GM23338 (cell line): ENCODE results near the gene YLPM1. TPM values are rescaled to one million over a fixed set of nuclear protein-coding genes. Genes with fewer than 3 reads are reported as not detected.

ENCODE experiments used
- ATAC-seq: fragments of 200-7000 bp; cut with Tn5 transposase; 3 replicates; pipeline ENCODE4 v1.9.1; 2020
- DNase-seq: peaks from one replicate; pipeline ENCODE4 v3.0.0-alpha.2; 2015; ENCODE audit warnings: low spot score
- H2AFZ ChIP-seq: fragments of 200-600 bp; sonication (generic); 2 replicates; pipeline ENCODE4 v1.8.0; 2016; ENCODE audit warnings: antibody characterized with exemption, mild to moderate bottlenecking, moderate library complexity
- H3F3A ChIP-seq: fragments of 200-600 bp; sonication (generic); replicated peaks from 2 replicates; pipeline ENCODE4 v1.8.0; 2017; ENCODE audit warnings: antibody characterized with exemption, mixed run types, low read depth
- H3K27ac ChIP-seq: fragments of 200-600 bp; sonication (generic); 2 replicates; pipeline ENCODE4 v1.6.1; 2016; ENCODE audit warnings: low read depth
- H3K27me3 ChIP-seq: fragments of 200-600 bp; sonication (generic); 2 replicates; pipeline ENCODE4 v1.8.0; 2016; ENCODE audit warnings: mild to moderate bottlenecking, mixed run types, moderate library complexity; ENCODE audit not compliant: insufficient read depth
- H3K36me3 ChIP-seq: fragments of 200-600 bp; sonication (generic); 2 replicates; pipeline ENCODE4 v1.8.0; 2016; ENCODE audit warnings: mild to moderate bottlenecking; ENCODE audit not compliant: insufficient read depth
- H3K4me1 ChIP-seq: fragments of 200-600 bp; sonication (generic); 2 replicates; pipeline ENCODE4 v1.8.0; 2016; ENCODE audit warnings: mild to moderate bottlenecking, moderate library complexity; ENCODE audit not compliant: insufficient read depth
- H3K4me2 ChIP-seq: fragments of 200-600 bp; sonication (generic); 2 replicates; pipeline ENCODE4 v1.7.1; 2017; ENCODE audit warnings: mixed run types
- H3K4me3 ChIP-seq: fragments of 200-600 bp; sonication (generic); 2 replicates; pipeline ENCODE4 v1.6.1; 2016; ENCODE audit warnings: mixed run types
- H3K79me2 ChIP-seq: fragments of 200-600 bp; sonication (generic); replicated peaks from 2 replicates; pipeline ENCODE4 v1.8.0; 2017; ENCODE audit warnings: mild to moderate bottlenecking; ENCODE audit not compliant: insufficient read depth
- H3K9me2 ChIP-seq: fragments of 200-600 bp; sonication (generic); 2 replicates; pipeline ENCODE4 v1.8.0; 2017; ENCODE audit not compliant: insufficient read depth
- H4K20me1 ChIP-seq: fragments of 200-600 bp; sonication (generic); replicated peaks from 2 replicates; pipeline ENCODE4 v1.8.0; 2017; ENCODE audit warnings: mild to moderate bottlenecking; ENCODE audit not compliant: insufficient read depth
- H3K27ac Mint-ChIP-seq: 2 replicates; pipeline ENCODE4 v1.8.0; 2020; ENCODE audit warnings: inconsistent platforms, mild to moderate bottlenecking, moderate library complexity, mixed read lengths
- H3K27me3 Mint-ChIP-seq: 3 replicates; pipeline ENCODE4 v1.8.0; 2022; ENCODE audit warnings: low read depth, mild to moderate bottlenecking, moderate library complexity, mixed read lengths, inconsistent platforms; ENCODE audit not compliant: insufficient read depth, poor library complexity
- H3K36me3 Mint-ChIP-seq: 3 replicates; pipeline ENCODE4 v1.8.0; 2021; ENCODE audit warnings: low read depth, mild to moderate bottlenecking, inconsistent platforms, moderate library complexity, mixed read lengths
- H3K4me1 Mint-ChIP-seq: 3 replicates; pipeline ENCODE4 v1.8.0; 2020; ENCODE audit warnings: mild to moderate bottlenecking, inconsistent platforms, mixed read lengths
- H3K4me3 Mint-ChIP-seq: 3 replicates; pipeline ENCODE4 v1.8.0; 2021; ENCODE audit warnings: moderate library complexity, mild to moderate bottlenecking, inconsistent platforms, mixed read lengths
- H3K9me3 Mint-ChIP-seq: 3 replicates; pipeline ENCODE4 v1.8.0; 2020; ENCODE audit warnings: moderate library complexity, mild to moderate bottlenecking, inconsistent platforms, mixed read lengths
- CREB1 ChIP-seq: fragments of 250-450 bp; sonication (Bioruptor Pico); IDR thresholded peaks from 2 replicates; pipeline ENCODE4 v1.5.0; 2020; ENCODE audit warnings: low read depth, mild to moderate bottlenecking, moderate library complexity
- CTCF ChIP-seq, 2 experiments: fragments of 200-600 bp in 1 of 2; sonication (generic) in 1 of 2; conservative IDR thresholded peaks; 2 replicates each; pipeline versions ENCODE4 v1.5.1 to v1.6.1; 2016 to 2017; ENCODE audit warnings: antibody characterized with exemption in 2 of 2, low read depth in 2 of 2, mild to moderate bottlenecking in 2 of 2, moderate library complexity in 1 of 2
- ETS1 ChIP-seq: IDR thresholded peaks from 2 replicates; pipeline ENCODE4 v1.6.1; 2016; ENCODE audit warnings: antibody characterized with exemption
- EZH2 ChIP-seq: fragments of 200-600 bp; sonication (generic); IDR thresholded peaks from one replicate; pipeline ENCODE4 v1.8.0; 2017; ENCODE audit warnings: antibody characterized with exemption, mild to moderate bottlenecking, low read depth; ENCODE audit not compliant: unreplicated experiment
- EZH2phosphoT487 ChIP-seq: fragments of 200-600 bp; sonication (generic); IDR thresholded peaks from one replicate; pipeline ENCODE4 v1.8.1; 2018; ENCODE audit warnings: antibody characterized with exemption; ENCODE audit not compliant: unreplicated experiment
- JUNB ChIP-seq: IDR thresholded peaks from one replicate; pipeline ENCODE4 v1.6.1; 2016; ENCODE audit warnings: antibody characterized with exemption; ENCODE audit not compliant: unreplicated experiment
- NANOG ChIP-seq: IDR thresholded peaks from 2 replicates; pipeline ENCODE4 v1.6.1; 2016; ENCODE audit warnings: antibody characterized with exemption, borderline replicate concordance
- POLR2AphosphoS5 ChIP-seq: IDR thresholded peaks from 2 replicates; pipeline ENCODE4 v1.6.1; 2016; ENCODE audit warnings: antibody characterized with exemption, low read depth
- STAT1 ChIP-seq: IDR thresholded peaks from one replicate; pipeline ENCODE4 v1.6.1; 2016; ENCODE audit warnings: antibody characterized with exemption; ENCODE audit not compliant: unreplicated experiment
- ZNF114 ChIP-seq: fragments of 250-450 bp; sonication (Bioruptor Pico); IDR thresholded peaks from 2 replicates; pipeline ENCODE4 v1.5.0; 2020; ENCODE audit warnings: mild to moderate bottlenecking, moderate library complexity
- ZNF331 ChIP-seq: fragments of 250-450 bp; sonication (Bioruptor Pico); IDR thresholded peaks from 2 replicates; pipeline ENCODE4 v1.5.0; 2020; ENCODE audit warnings: low read depth, mild to moderate bottlenecking, moderate library complexity
- polyA plus RNA-seq: library from polyadenylated mRNA; unstranded; fragments of >200 nt; fragmentation: Nextera tagmentation; extraction: Ambion mirVana; gene quantifications from 2 replicates; pipeline ENCODE4 v1.2.1, GENCODE V29; 2016
- total RNA-seq: library from RNA; depleted of rRNA; stranded (reverse); fragments of >200 nt; shearing (Covaris generic); gene quantifications from 2 replicates; pipeline ENCODE4 v1.2.3, GENCODE V29; 2014
- TF ChIP-seq, protein P1 (sequence below): IDR thresholded peaks from one replicate; pipeline ENCODE4 v1.6.1; 2018; ENCODE audit warnings: antibody characterized with exemption; ENCODE audit not compliant: unreplicated experiment
- TF ChIP-seq, protein P2 (sequence below): fragments of 250-450 bp; sonication (Bioruptor Pico); IDR thresholded peaks from 2 replicates; pipeline ENCODE4 v1.5.0; 2020; ENCODE audit warnings: mild to moderate bottlenecking, moderate library complexity

Gene YLPM1
- total and polyA plus RNA-seq, 2 experiments from 2014 or later: 39.2 to 58.4 TPM

GRCh38 chr14:74754157-74754556, 9.0 kb upstream of the YLPM1 start:
- H3K9me3 Mint-ChIP-seq: peaks cover 21% of the 10 kb centered on the region
- ATAC-seq (no peak), DNase-seq (no peak)
- TF ChIP-seq CTCF (conservative IDR thresholded peaks at IDR 0.05; ENCODE audit: low read depth in 2 of 2) (no peak), CREB1 (CRISPR knock-in tag) (no peak), EZH2 (no peak), NANOG (no peak), STAT1 (no peak), POLR2AphosphoS5 (no peak), ETS1 (no peak), ZNF331 (CRISPR knock-in tag) (no peak), ZNF114 (CRISPR knock-in tag) (no peak), JUNB (no peak), EZH2phosphoT487 (no peak)
- TF ChIP-seq, protein P1, sequence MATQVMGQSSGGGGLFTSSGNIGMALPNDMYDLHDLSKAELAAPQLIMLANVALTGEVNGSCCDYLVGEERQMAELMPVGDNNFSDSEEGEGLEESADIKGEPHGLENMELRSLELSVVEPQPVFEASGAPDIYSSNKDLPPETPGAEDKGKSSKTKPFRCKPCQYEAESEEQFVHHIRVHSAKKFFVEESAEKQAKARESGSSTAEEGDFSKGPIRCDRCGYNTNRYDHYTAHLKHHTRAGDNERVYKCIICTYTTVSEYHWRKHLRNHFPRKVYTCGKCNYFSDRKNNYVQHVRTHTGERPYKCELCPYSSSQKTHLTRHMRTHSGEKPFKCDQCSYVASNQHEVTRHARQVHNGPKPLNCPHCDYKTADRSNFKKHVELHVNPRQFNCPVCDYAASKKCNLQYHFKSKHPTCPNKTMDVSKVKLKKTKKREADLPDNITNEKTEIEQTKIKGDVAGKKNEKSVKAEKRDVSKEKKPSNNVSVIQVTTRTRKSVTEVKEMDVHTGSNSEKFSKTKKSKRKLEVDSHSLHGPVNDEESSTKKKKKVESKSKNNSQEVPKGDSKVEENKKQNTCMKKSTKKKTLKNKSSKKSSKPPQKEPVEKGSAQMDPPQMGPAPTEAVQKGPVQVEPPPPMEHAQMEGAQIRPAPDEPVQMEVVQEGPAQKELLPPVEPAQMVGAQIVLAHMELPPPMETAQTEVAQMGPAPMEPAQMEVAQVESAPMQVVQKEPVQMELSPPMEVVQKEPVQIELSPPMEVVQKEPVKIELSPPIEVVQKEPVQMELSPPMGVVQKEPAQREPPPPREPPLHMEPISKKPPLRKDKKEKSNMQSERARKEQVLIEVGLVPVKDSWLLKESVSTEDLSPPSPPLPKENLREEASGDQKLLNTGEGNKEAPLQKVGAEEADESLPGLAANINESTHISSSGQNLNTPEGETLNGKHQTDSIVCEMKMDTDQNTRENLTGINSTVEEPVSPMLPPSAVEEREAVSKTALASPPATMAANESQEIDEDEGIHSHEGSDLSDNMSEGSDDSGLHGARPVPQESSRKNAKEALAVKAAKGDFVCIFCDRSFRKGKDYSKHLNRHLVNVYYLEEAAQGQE: no peak
- TF ChIP-seq, protein P2, sequence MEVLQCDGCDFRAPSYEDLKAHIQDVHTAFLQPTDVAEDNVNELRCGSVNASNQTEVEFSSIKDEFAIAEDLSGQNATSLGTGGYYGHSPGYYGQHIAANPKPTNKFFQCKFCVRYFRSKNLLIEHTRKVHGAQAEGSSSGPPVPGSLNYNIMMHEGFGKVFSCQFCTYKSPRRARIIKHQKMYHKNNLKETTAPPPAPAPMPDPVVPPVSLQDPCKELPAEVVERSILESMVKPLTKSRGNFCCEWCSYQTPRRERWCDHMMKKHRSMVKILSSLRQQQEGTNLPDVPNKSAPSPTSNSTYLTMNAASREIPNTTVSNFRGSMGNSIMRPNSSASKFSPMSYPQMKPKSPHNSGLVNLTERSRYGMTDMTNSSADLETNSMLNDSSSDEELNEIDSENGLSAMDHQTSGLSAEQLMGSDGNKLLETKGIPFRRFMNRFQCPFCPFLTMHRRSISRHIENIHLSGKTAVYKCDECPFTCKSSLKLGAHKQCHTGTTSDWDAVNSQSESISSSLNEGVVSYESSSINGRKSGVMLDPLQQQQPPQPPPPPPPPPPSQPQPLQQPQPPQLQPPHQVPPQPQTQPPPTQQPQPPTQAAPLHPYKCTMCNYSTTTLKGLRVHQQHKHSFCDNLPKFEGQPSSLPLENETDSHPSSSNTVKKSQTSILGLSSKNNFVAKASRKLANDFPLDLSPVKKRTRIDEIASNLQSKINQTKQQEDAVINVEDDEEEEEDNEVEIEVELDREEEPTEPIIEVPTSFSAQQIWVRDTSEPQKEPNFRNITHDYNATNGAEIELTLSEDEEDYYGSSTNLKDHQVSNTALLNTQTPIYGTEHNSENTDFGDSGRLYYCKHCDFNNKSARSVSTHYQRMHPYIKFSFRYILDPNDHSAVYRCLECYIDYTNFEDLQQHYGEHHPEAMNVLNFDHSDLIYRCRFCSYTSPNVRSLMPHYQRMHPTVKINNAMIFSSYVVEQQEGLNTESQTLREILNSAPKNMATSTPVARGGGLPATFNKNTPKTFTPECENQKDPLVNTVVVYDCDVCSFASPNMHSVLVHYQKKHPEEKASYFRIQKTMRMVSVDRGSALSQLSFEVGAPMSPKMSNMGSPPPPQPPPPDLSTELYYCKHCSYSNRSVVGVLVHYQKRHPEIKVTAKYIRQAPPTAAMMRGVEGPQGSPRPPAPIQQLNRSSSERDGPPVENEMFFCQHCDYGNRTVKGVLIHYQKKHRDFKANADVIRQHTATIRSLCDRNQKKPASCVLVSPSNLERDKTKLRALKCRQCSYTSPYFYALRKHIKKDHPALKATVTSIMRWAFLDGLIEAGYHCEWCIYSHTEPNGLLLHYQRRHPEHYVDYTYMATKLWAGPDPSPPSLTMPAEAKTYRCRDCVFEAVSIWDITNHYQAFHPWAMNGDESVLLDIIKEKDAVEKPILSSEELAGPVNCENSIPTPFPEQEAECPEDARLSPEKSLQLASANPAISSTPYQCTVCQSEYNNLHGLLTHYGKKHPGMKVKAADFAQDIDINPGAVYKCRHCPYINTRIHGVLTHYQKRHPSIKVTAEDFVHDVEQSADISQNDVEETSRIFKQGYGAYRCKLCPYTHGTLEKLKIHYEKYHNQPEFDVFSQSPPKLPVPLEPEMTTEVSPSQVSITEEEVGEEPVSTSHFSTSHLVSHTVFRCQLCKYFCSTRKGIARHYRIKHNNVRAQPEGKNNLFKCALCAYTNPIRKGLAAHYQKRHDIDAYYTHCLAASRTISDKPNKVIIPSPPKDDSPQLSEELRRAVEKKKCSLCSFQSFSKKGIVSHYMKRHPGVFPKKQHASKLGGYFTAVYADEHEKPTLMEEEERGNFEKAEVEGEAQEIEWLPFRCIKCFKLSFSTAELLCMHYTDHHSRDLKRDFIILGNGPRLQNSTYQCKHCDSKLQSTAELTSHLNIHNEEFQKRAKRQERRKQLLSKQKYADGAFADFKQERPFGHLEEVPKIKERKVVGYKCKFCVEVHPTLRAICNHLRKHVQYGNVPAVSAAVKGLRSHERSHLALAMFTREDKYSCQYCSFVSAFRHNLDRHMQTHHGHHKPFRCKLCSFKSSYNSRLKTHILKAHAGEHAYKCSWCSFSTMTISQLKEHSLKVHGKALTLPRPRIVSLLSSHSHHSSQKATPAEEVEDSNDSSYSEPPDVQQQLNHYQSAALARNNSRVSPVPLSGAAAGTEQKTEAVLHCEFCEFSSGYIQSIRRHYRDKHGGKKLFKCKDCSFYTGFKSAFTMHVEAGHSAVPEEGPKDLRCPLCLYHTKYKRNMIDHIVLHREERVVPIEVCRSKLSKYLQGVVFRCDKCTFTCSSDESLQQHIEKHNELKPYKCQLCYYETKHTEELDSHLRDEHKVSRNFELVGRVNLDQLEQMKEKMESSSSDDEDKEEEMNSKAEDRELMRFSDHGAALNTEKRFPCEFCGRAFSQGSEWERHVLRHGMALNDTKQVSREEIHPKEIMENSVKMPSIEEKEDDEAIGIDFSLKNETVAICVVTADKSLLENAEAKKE (CRISPR knock-in tag): no peak
- H2AFZ ChIP-seq: no peak overlapping the region
- H3K4me3 ChIP-seq: no peak overlapping the region
- H3K79me2 ChIP-seq: no peaks in the 10 kb centered on the region
- H3K4me1 Mint-ChIP-seq: no peaks in the 10 kb centered on the region
- H3K36me3 Mint-ChIP-seq: peaks cover 15% of the 10 kb centered on the region; the same call in 2 of the 3 replicates
- H3F3A ChIP-seq: no peaks in the 10 kb centered on the region
- H3K4me3 Mint-ChIP-seq: no peak overlapping the region
- peaks cover 4% of the 10 kb centered on the region for H3K27me3 Mint-ChIP-seq
- no peak overlapping the region for H3K27ac ChIP-seq
- no peaks in the 10 kb centered on the region for H3K27me3 ChIP-seq
- H3K4me1 ChIP-seq: no peaks in the 10 kb centered on the region
- H3K9me2 ChIP-seq: no peaks in the 10 kb centered on the region
- H3K4me2 ChIP-seq: no peak overlapping the region
- no peaks in the 10 kb centered on the region for H3K36me3 ChIP-seq
- H4K20me1 ChIP-seq: no peaks in the 10 kb centered on the region
- H3K27ac Mint-ChIP-seq: no peak overlapping the region
